Activated naive CD4-positive, alpha-beta T cell treated with anti-CD3 and anti-CD28 coated beads, Interleukin-2, amount 50 U/mL, for 24 hours (primary cell): ENCODE measurements around the gene ARTN.

ENCODE experiments used
- H3K27ac Mint-ChIP-seq: one replicate; pipeline ENCODE4 v1.8.0; 2021; ENCODE audit warnings: mild to moderate bottlenecking, mixed read lengths
- H3K27me3 Mint-ChIP-seq: one replicate; pipeline ENCODE4 v1.8.0; 2021; ENCODE audit warnings: mixed read lengths
- H3K36me3 Mint-ChIP-seq: one replicate; pipeline ENCODE4 v1.8.0; 2021; ENCODE audit warnings: mixed read lengths
- H3K4me1 Mint-ChIP-seq: one replicate; pipeline ENCODE4 v1.8.0; 2021; ENCODE audit warnings: mixed read lengths
- H3K4me3 Mint-ChIP-seq: one replicate; pipeline ENCODE4 v1.8.0; 2021; ENCODE audit warnings: mild to moderate bottlenecking, mixed read lengths
- H3K9me3 Mint-ChIP-seq: one replicate; pipeline ENCODE4 v1.8.0; 2021; ENCODE audit warnings: mixed read lengths

ARTN gene

GRCh38 chr1:43953361-43953760 lies 19.8 kb downstream of the ARTN start:
- peaks cover 29% of the 10 kb centered on the region for H3K4me1 Mint-ChIP-seq
- no peaks in the 10 kb centered on the region for H3K27me3 Mint-ChIP-seq
- H3K4me3 Mint-ChIP-seq: no peak overlapping the region
- H3K36me3 Mint-ChIP-seq: peaks cover 12% of the 10 kb centered on the region
- no peaks in the 10 kb centered on the region for H3K9me3 Mint-ChIP-seq
- H3K27ac Mint-ChIP-seq: no peak overlapping the region

GRCh38 chr1:43954036-43954435 lies 20.4 kb downstream of the ARTN start:
- Mint-ChIP-seq H3K27ac (no peak overlapping the region), H3K4me3 (no peak overlapping the region), H3K36me3 (peaks cover 13% of the 10 kb centered on the region), H3K9me3 (no peaks in the 10 kb centered on the region), H3K4me1 (peaks cover 22% of the 10 kb centered on the region), H3K27me3 (no peaks in the 10 kb centered on the region)

- Mint-ChIP-seq H3K9me3 (no peaks in the 10 kb centered on the region), H3K4me3 (no peak overlapping the region), H3K36me3 (peaks cover 9% of the 10 kb centered on the region), H3K27ac (no peak overlapping the region), H3K27me3 (no peaks in the 10 kb centered on the region), H3K4me1 (peaks cover 4% of the 10 kb centered on the region)
Observed at GRCh38 chr1:43956234-43956633, 22.6 kb downstream of the ARTN start.

GRCh38 chr1:43957407-43958040 lies 23.9 kb downstream of the ARTN start:
- Mint-ChIP-seq H3K4me1 (no peaks in the 10 kb centered on the region), H3K4me3 (no peak overlapping the region), H3K9me3 (no peaks in the 10 kb centered on the region), H3K36me3 (peaks cover 14% of the 10 kb centered on the region), H3K27ac (no peak overlapping the region), H3K27me3 (no peaks in the 10 kb centered on the region)

- peaks cover 14% of the 10 kb centered on the region for H3K36me3 Mint-ChIP-seq
- no peak overlapping the region for H3K4me3 Mint-ChIP-seq
- no peaks in the 10 kb centered on the region for H3K9me3 Mint-ChIP-seq
- no peaks in the 10 kb centered on the region for H3K27me3 Mint-ChIP-seq
- no peak overlapping the region for H3K27ac Mint-ChIP-seq
- H3K4me1 Mint-ChIP-seq: no peaks in the 10 kb centered on the region
Observed at GRCh38 chr1:43958351-43959255, 25.0 kb downstream of the ARTN start.

- no peak overlapping the region for H3K4me3 Mint-ChIP-seq
- H3K27me3 Mint-ChIP-seq: no peaks in the 10 kb centered on the region
- H3K27ac Mint-ChIP-seq: no peak overlapping the region
- H3K4me1 Mint-ChIP-seq: no peaks in the 10 kb centered on the region
- H3K36me3 Mint-ChIP-seq: peaks cover 14% of the 10 kb centered on the region
- no peaks in the 10 kb centered on the region for H3K9me3 Mint-ChIP-seq
Observed at GRCh38 chr1:43960798-43961197, 27.2 kb downstream of the ARTN start.

- H3K4me1 Mint-ChIP-seq: no peaks in the 10 kb centered on the region
- H3K4me3 Mint-ChIP-seq: no peak overlapping the region
- H3K27me3 Mint-ChIP-seq: no peaks in the 10 kb centered on the region
- no peaks in the 10 kb centered on the region for H3K9me3 Mint-ChIP-seq
- peaks cover 14% of the 10 kb centered on the region for H3K36me3 Mint-ChIP-seq
- H3K27ac Mint-ChIP-seq: no peak overlapping the region
Observed at GRCh38 chr1:43961692-43962091, 28.1 kb downstream of the ARTN start.

GRCh38 chr1:43962324-43962723 lies 28.7 kb downstream of the ARTN start:
- peaks cover 14% of the 10 kb centered on the region for H3K36me3 Mint-ChIP-seq
- H3K27me3 Mint-ChIP-seq: no peaks in the 10 kb centered on the region
- H3K4me3 Mint-ChIP-seq: no peak overlapping the region
- H3K27ac Mint-ChIP-seq: no peak overlapping the region
- no peaks in the 10 kb centered on the region for H3K4me1 Mint-ChIP-seq
- no peaks in the 10 kb centered on the region for H3K9me3 Mint-ChIP-seq

GRCh38 chr1:43963006-43963405 lies 29.4 kb downstream of the ARTN start:
- Mint-ChIP-seq H3K4me3 (no peak overlapping the region), H3K36me3 (peaks cover 12% of the 10 kb centered on the region), H3K27ac (no peak overlapping the region), H3K9me3 (no peaks in the 10 kb centered on the region), H3K4me1 (no peaks in the 10 kb centered on the region), H3K27me3 (no peaks in the 10 kb centered on the region)

GRCh38 chr1:43963890-43964289 lies 30.3 kb downstream of the ARTN start:
- peaks cover 8% of the 10 kb centered on the region for H3K36me3 Mint-ChIP-seq
- no peaks in the 10 kb centered on the region for H3K4me1 Mint-ChIP-seq
- H3K27ac Mint-ChIP-seq: no peak overlapping the region
- no peaks in the 10 kb centered on the region for H3K9me3 Mint-ChIP-seq
- H3K4me3 Mint-ChIP-seq: no peak overlapping the region
- H3K27me3 Mint-ChIP-seq: no peaks in the 10 kb centered on the region

GRCh38 chr1:43965316-43965715 lies 31.7 kb downstream of the ARTN start:
- no peak overlapping the region for H3K4me3 Mint-ChIP-seq
- no peak overlapping the region for H3K27ac Mint-ChIP-seq
- peaks cover 8% of the 10 kb centered on the region for H3K36me3 Mint-ChIP-seq
- H3K4me1 Mint-ChIP-seq: peaks cover 11% of the 10 kb centered on the region
- no peaks in the 10 kb centered on the region for H3K9me3 Mint-ChIP-seq
- H3K27me3 Mint-ChIP-seq: no peaks in the 10 kb centered on the region

- Mint-ChIP-seq H3K4me1 (peaks cover 23% of the 10 kb centered on the region), H3K27ac (no peak overlapping the region), H3K36me3 (peaks cover 7% of the 10 kb centered on the region), H3K4me3 (no peak overlapping the region), H3K27me3 (no peaks in the 10 kb centered on the region), H3K9me3 (no peaks in the 10 kb centered on the region)
Observed at GRCh38 chr1:43968348-43968948, 34.8 kb downstream of the ARTN start.

GRCh38 chr1:43969416-43969745 lies 35.8 kb downstream of the ARTN start:
- peak overlapping the region; percentile 97 for H3K4me3 Mint-ChIP-seq
- H3K36me3 Mint-ChIP-seq: peaks cover 9% of the 10 kb centered on the region
- no peaks in the 10 kb centered on the region for H3K27me3 Mint-ChIP-seq
- H3K9me3 Mint-ChIP-seq: no peaks in the 10 kb centered on the region
- peak overlapping the region; percentile 96 for H3K27ac Mint-ChIP-seq
- H3K4me1 Mint-ChIP-seq: peaks cover 32% of the 10 kb centered on the region

GRCh38 chr1:43969746-43970466 lies 36.3 kb downstream of the ARTN start, which contains the start of gene DPH2:
DPH2 (plus strand) TSS chr1:43970010; CDS start chr1:43970176, 166 bp downstream.
- Mint-ChIP-seq H3K4me1 (peaks cover 32% of the 10 kb centered on the region), H3K9me3 (no peaks in the 10 kb centered on the region), H3K27me3 (no peaks in the 10 kb centered on the region), H3K27ac (peak within 1 kb of the TSS; percentile 96), H3K4me3 (peak within 1 kb of the TSS; percentile 97), H3K36me3 (peaks cover 9% of the 10 kb centered on the region)

GRCh38 chr1:43970502-43970901 lies 36.9 kb downstream of the ARTN start:
- H3K9me3 Mint-ChIP-seq: no peaks in the 10 kb centered on the region
- peaks cover 32% of the 10 kb centered on the region for H3K4me1 Mint-ChIP-seq
- H3K4me3 Mint-ChIP-seq: peak overlapping the region; percentile 97
- H3K27me3 Mint-ChIP-seq: no peaks in the 10 kb centered on the region
- peaks cover 9% of the 10 kb centered on the region for H3K36me3 Mint-ChIP-seq
- H3K27ac Mint-ChIP-seq: peak overlapping the region; percentile 96
